GM23338 (cell line): ENCODE data around the gene POLR3A. TPM values are rescaled to one million over a fixed set of nuclear protein-coding genes. Genes with fewer than 3 reads are reported as not detected.

Experiments used
- ATAC-seq: fragments of 200-7000 bp; cut with Tn5 transposase; 3 replicates; pipeline ENCODE4 v1.9.1; 2020
- DNase-seq: peaks from one replicate; pipeline ENCODE4 v3.0.0-alpha.2; 2015; ENCODE audit warnings: low spot score
- H2AFZ ChIP-seq: fragments of 200-600 bp; sonication (generic); 2 replicates; pipeline ENCODE4 v1.8.0; 2016; ENCODE audit warnings: antibody characterized with exemption, mild to moderate bottlenecking, moderate library complexity
- H3F3A ChIP-seq: fragments of 200-600 bp; sonication (generic); replicated peaks from 2 replicates; pipeline ENCODE4 v1.8.0; 2017; ENCODE audit warnings: antibody characterized with exemption, mixed run types, low read depth
- H3K27ac ChIP-seq: fragments of 200-600 bp; sonication (generic); 2 replicates; pipeline ENCODE4 v1.6.1; 2016; ENCODE audit warnings: low read depth
- H3K27me3 ChIP-seq: fragments of 200-600 bp; sonication (generic); 2 replicates; pipeline ENCODE4 v1.8.0; 2016; ENCODE audit warnings: mild to moderate bottlenecking, mixed run types, moderate library complexity; ENCODE audit not compliant: insufficient read depth
- H3K36me3 ChIP-seq: fragments of 200-600 bp; sonication (generic); 2 replicates; pipeline ENCODE4 v1.8.0; 2016; ENCODE audit warnings: mild to moderate bottlenecking; ENCODE audit not compliant: insufficient read depth
- H3K4me1 ChIP-seq: fragments of 200-600 bp; sonication (generic); 2 replicates; pipeline ENCODE4 v1.8.0; 2016; ENCODE audit warnings: mild to moderate bottlenecking, moderate library complexity; ENCODE audit not compliant: insufficient read depth
- H3K4me2 ChIP-seq: fragments of 200-600 bp; sonication (generic); 2 replicates; pipeline ENCODE4 v1.7.1; 2017; ENCODE audit warnings: mixed run types
- H3K4me3 ChIP-seq: fragments of 200-600 bp; sonication (generic); 2 replicates; pipeline ENCODE4 v1.6.1; 2016; ENCODE audit warnings: mixed run types
- H3K79me2 ChIP-seq: fragments of 200-600 bp; sonication (generic); replicated peaks from 2 replicates; pipeline ENCODE4 v1.8.0; 2017; ENCODE audit warnings: mild to moderate bottlenecking; ENCODE audit not compliant: insufficient read depth
- H3K9me2 ChIP-seq: fragments of 200-600 bp; sonication (generic); 2 replicates; pipeline ENCODE4 v1.8.0; 2017; ENCODE audit not compliant: insufficient read depth
- H4K20me1 ChIP-seq: fragments of 200-600 bp; sonication (generic); replicated peaks from 2 replicates; pipeline ENCODE4 v1.8.0; 2017; ENCODE audit warnings: mild to moderate bottlenecking; ENCODE audit not compliant: insufficient read depth
- H3K27ac Mint-ChIP-seq: 2 replicates; pipeline ENCODE4 v1.8.0; 2020; ENCODE audit warnings: inconsistent platforms, mild to moderate bottlenecking, moderate library complexity, mixed read lengths
- H3K27me3 Mint-ChIP-seq: 3 replicates; pipeline ENCODE4 v1.8.0; 2022; ENCODE audit warnings: low read depth, mild to moderate bottlenecking, moderate library complexity, mixed read lengths, inconsistent platforms; ENCODE audit not compliant: insufficient read depth, poor library complexity
- H3K36me3 Mint-ChIP-seq: 3 replicates; pipeline ENCODE4 v1.8.0; 2021; ENCODE audit warnings: low read depth, mild to moderate bottlenecking, inconsistent platforms, moderate library complexity, mixed read lengths
- H3K4me1 Mint-ChIP-seq: 3 replicates; pipeline ENCODE4 v1.8.0; 2020; ENCODE audit warnings: mild to moderate bottlenecking, inconsistent platforms, mixed read lengths
- H3K4me3 Mint-ChIP-seq: 3 replicates; pipeline ENCODE4 v1.8.0; 2021; ENCODE audit warnings: moderate library complexity, mild to moderate bottlenecking, inconsistent platforms, mixed read lengths
- H3K9me3 Mint-ChIP-seq: 3 replicates; pipeline ENCODE4 v1.8.0; 2020; ENCODE audit warnings: moderate library complexity, mild to moderate bottlenecking, inconsistent platforms, mixed read lengths
- CREB1 ChIP-seq: fragments of 250-450 bp; sonication (Bioruptor Pico); IDR thresholded peaks from 2 replicates; pipeline ENCODE4 v1.5.0; 2020; ENCODE audit warnings: low read depth, mild to moderate bottlenecking, moderate library complexity
- CTCF ChIP-seq, 2 experiments: fragments of 200-600 bp in 1 of 2; sonication (generic) in 1 of 2; conservative IDR thresholded peaks; 2 replicates each; pipeline versions ENCODE4 v1.5.1 to v1.6.1; 2016 to 2017; ENCODE audit warnings: antibody characterized with exemption in 2 of 2, low read depth in 2 of 2, mild to moderate bottlenecking in 2 of 2, moderate library complexity in 1 of 2
- ETS1 ChIP-seq: IDR thresholded peaks from 2 replicates; pipeline ENCODE4 v1.6.1; 2016; ENCODE audit warnings: antibody characterized with exemption
- EZH2 ChIP-seq: fragments of 200-600 bp; sonication (generic); IDR thresholded peaks from one replicate; pipeline ENCODE4 v1.8.0; 2017; ENCODE audit warnings: antibody characterized with exemption, mild to moderate bottlenecking, low read depth; ENCODE audit not compliant: unreplicated experiment
- EZH2phosphoT487 ChIP-seq: fragments of 200-600 bp; sonication (generic); IDR thresholded peaks from one replicate; pipeline ENCODE4 v1.8.1; 2018; ENCODE audit warnings: antibody characterized with exemption; ENCODE audit not compliant: unreplicated experiment
- JUNB ChIP-seq: IDR thresholded peaks from one replicate; pipeline ENCODE4 v1.6.1; 2016; ENCODE audit warnings: antibody characterized with exemption; ENCODE audit not compliant: unreplicated experiment
- NANOG ChIP-seq: IDR thresholded peaks from 2 replicates; pipeline ENCODE4 v1.6.1; 2016; ENCODE audit warnings: antibody characterized with exemption, borderline replicate concordance
- POLR2AphosphoS5 ChIP-seq: IDR thresholded peaks from 2 replicates; pipeline ENCODE4 v1.6.1; 2016; ENCODE audit warnings: antibody characterized with exemption, low read depth
- REST ChIP-seq: IDR thresholded peaks from one replicate; pipeline ENCODE4 v1.6.1; 2018; ENCODE audit warnings: antibody characterized with exemption; ENCODE audit not compliant: unreplicated experiment
- STAT1 ChIP-seq: IDR thresholded peaks from one replicate; pipeline ENCODE4 v1.6.1; 2016; ENCODE audit warnings: antibody characterized with exemption; ENCODE audit not compliant: unreplicated experiment
- ZNF114 ChIP-seq: fragments of 250-450 bp; sonication (Bioruptor Pico); IDR thresholded peaks from 2 replicates; pipeline ENCODE4 v1.5.0; 2020; ENCODE audit warnings: mild to moderate bottlenecking, moderate library complexity
- ZNF331 ChIP-seq: fragments of 250-450 bp; sonication (Bioruptor Pico); IDR thresholded peaks from 2 replicates; pipeline ENCODE4 v1.5.0; 2020; ENCODE audit warnings: low read depth, mild to moderate bottlenecking, moderate library complexity
- ZNF462 ChIP-seq: fragments of 250-450 bp; sonication (Bioruptor Pico); IDR thresholded peaks from 2 replicates; pipeline ENCODE4 v1.5.0; 2020; ENCODE audit warnings: mild to moderate bottlenecking, moderate library complexity
- polyA plus RNA-seq: library from polyadenylated mRNA; unstranded; fragments of >200 nt; fragmentation: Nextera tagmentation; extraction: Ambion mirVana; gene quantifications from 2 replicates; pipeline ENCODE4 v1.2.1, GENCODE V29; 2016
- total RNA-seq: library from RNA; depleted of rRNA; stranded (reverse); fragments of >200 nt; shearing (Covaris generic); gene quantifications from 2 replicates; pipeline ENCODE4 v1.2.3, GENCODE V29; 2014

Gene POLR3A
- total and polyA plus RNA-seq, 2 experiments from 2014 or later, result 11.6 to 35.5 TPM

- Histone ChIP-seq H2AFZ (no peak overlapping the region), H3K79me2 (peaks cover 62% of the 10 kb centered on the region), H3K4me2 (peak overlapping the region; percentile 98), H3K27ac (peak overlapping the region; percentile 79), H3K9me2 (no peaks in the 10 kb centered on the region), H3K27me3 (no peaks in the 10 kb centered on the region), H4K20me1 (peaks cover 52% of the 10 kb centered on the region), H3K4me3 (peak overlapping the region; percentile 94), H3K4me1 (peaks cover 56% of the 10 kb centered on the region), H3F3A (peaks cover 53% of the 10 kb centered on the region), H3K36me3 (peaks cover 46% of the 10 kb centered on the region)
- peak overlapping the region; percentile 70 for H3K27ac Mint-ChIP-seq
- no peaks in the 10 kb centered on the region for H3K9me3 Mint-ChIP-seq
- TF ChIP-seq ZNF331 (CRISPR knock-in tag) (no peak), ZNF114 (CRISPR knock-in tag) (no peak), STAT1 (no peak), JUNB (no peak), REST (no peak), POLR2AphosphoS5 (no peak), NANOG (no peak), CREB1 (no peak), ETS1 (no peak), EZH2phosphoT487 (no peak), ZNF462 (CRISPR knock-in tag) (no peak), CTCF (conservative IDR thresholded peaks at IDR 0.05; ENCODE audit: low read depth in 2 of 2) (no peak), EZH2 (no peak)
- peaks cover 65% of the 10 kb centered on the region for H3K36me3 Mint-ChIP-seq
- ATAC-seq (no peak), DNase-seq (no peak)
- peaks cover 21% of the 10 kb centered on the region for H3K27me3 Mint-ChIP-seq
- H3K4me1 Mint-ChIP-seq, result peaks cover 48% of the 10 kb centered on the region
- peak overlapping the region; percentile 100 for H3K4me3 Mint-ChIP-seq
Measured at GRCh38 chr10:78035437-78035836, 6.1 kb upstream of the POLR3A start.
